Upper lobe of left lung (tissue), 6 donors: ENCODE data around the gene KNDC1. TPM values are rescaled to one million over a fixed set of nuclear protein-coding genes. Genes with fewer than 3 reads are reported as not detected.

ENCODE experiments used
- ATAC-seq, 2 donors: fragments of 200-7000 bp; cut with Tn5 transposase; one replicate each; pipeline ENCODE4 v1.9.1; 2022; ENCODE audit warnings: mild to moderate bottlenecking in 2 of 2, moderate library complexity in 2 of 2; ENCODE audit not compliant: low FRiP score in 2 of 2
- DNase-seq, 2 donors: peaks; one replicate each; pipeline ENCODE4 v3.0.0-alpha.2; 2019 to 2020
- H3K27ac ChIP-seq, 4 donors: fragments of 200-600 bp; sonication (generic); one replicate each; pipeline ENCODE4 v1.5.1; 2016 to 2019
- H3K27me3 ChIP-seq, 4 donors: fragments of 200-600 bp; sonication (generic); one replicate each; pipeline ENCODE4 v1.5.1; 2017 to 2019
- H3K36me3 ChIP-seq, 4 donors: fragments of 200-600 bp; sonication (generic); one replicate each; pipeline ENCODE4 v1.5.1; 2016 to 2019
- H3K4me1 ChIP-seq, 4 donors: fragments of 200-600 bp; sonication (generic); one replicate each; pipeline ENCODE4 v1.5.1; 2018 to 2019
- H3K4me3 ChIP-seq, 4 donors: fragments of 200-600 bp; sonication (generic); one replicate each; pipeline ENCODE4 v1.5.1; 2017 to 2019; ENCODE audit warnings: mild to moderate bottlenecking in 2 of 4, moderate library complexity in 1 of 4
- H3K9me3 ChIP-seq, 4 donors: fragments of 200-600 bp; sonication (generic); one replicate each; pipeline ENCODE4 v1.5.1; 2018 to 2019
- CTCF ChIP-seq, 6 experiments: fragments of 450-650 bp in 4 of 6; fragments of 200-600 bp in 2 of 6; sonication (generic) in 2 of 6; IDR thresholded peaks; one replicate each; pipeline ENCODE4 v1.5.1; 2016 to 2019; ENCODE audit warnings: antibody characterized with exemption in 6 of 6
- EP300 ChIP-seq, 4 donors: sonication (generic); formaldehyde crosslinking; IDR thresholded peaks; one replicate each; pipeline ENCODE4 v1.5.1; 2017; ENCODE audit warnings: antibody characterized with exemption in 4 of 4, control low read depth in 2 of 4
- POLR2A ChIP-seq, 4 donors: fragments of 450-650 bp; IDR thresholded peaks; one replicate each; pipeline ENCODE4 v1.5.1; 2016 to 2017; ENCODE audit warnings: antibody characterized with exemption in 4 of 4, mild to moderate bottlenecking in 2 of 4
- POLR2AphosphoS5 ChIP-seq, 2 donors: sonication (generic); formaldehyde crosslinking; IDR thresholded peaks; one replicate each; pipeline ENCODE4 v1.5.1; 2017; ENCODE audit warnings: antibody characterized with exemption in 2 of 2
- WGBS, 2 donors: methylation state at CpG; one replicate each; pipeline ENCODE4 v1.1.5; 2017 to 2018; 5-methylcytosine and 5-hydroxymethylcytosine counted together
- total RNA-seq, 6 donors: library from RNA; depleted of rRNA in 4 of 6; stranded (reverse); fragments of >200 nt in 4 of 6; gene quantifications; one replicate each; pipeline versions ENCODE4 v1.1.0 to v1.2.1, GENCODE V29; 2016 to 2021
- donor health status: DM: no; HTN: no; CAD: no; lungs with moderate emphysema.
- donor health status: DM: no; HTN: yes; CAD: no; lungs with severe emphysema.

Gene KNDC1
- total RNA-seq, 6 donors from 2014 or later: 7.1 to 30.3 (median 15.5) TPM

DNA sequence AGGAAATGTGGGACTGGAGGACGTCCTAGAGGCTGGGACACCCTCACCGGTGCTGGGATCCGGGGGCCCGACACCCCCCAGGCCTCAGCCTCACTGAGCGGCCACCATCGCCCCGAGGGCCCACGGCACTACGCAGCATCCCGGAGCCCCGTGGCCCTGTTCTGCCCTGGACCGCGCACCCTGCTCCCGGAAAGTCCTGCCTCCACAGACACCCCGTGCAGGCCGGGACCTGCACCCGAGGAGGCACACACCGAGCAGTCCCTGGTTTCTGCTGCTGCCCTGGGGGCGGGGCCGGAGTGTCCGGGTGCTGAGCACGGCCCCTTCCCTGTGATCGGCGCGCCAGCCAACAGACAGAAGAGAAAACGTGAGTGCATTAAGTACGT, 18.1 kb upstream of the KNDC1 start:
- peaks cover 0 to 3% (median 0%) of the 10 kb centered on the region in 4 donors for H3K27me3 ChIP-seq
- no peak overlapping the region for H3K27ac ChIP-seq

GRCh38 chr10:133142523-133143199, 17.4 kb upstream of the KNDC1 start:
- 75 to 83% methylated on average over 16 to 24 of the region's 24 CpGs for WGBS, 2 donors
- peaks cover 0 to 3% (median 0%) of the 10 kb centered on the region in 4 donors for H3K27me3 ChIP-seq
- peak in 1 of 2 donors; percentile 25 for DNase-seq
- TF ChIP-seq EP300 (IDR thresholded peaks at IDR 0.05) (no peak), POLR2AphosphoS5 (IDR thresholded peaks at IDR 0.05) (no peak), POLR2A (IDR thresholded peaks at IDR 0.05) (no peak), CTCF (IDR thresholded peaks at IDR 0.05) (no peak)
- H3K4me3 ChIP-seq: no peak overlapping the region
- peaks cover 0 to 4% (median 0%) of the 10 kb centered on the region in 4 donors for H3K9me3 ChIP-seq
- ATAC-seq: no peak
- H3K36me3 ChIP-seq: no peaks in the 10 kb centered on the region
- peaks cover 0 to 5% (median 0%) of the 10 kb centered on the region in 4 donors for H3K4me1 ChIP-seq
- no peak overlapping the region for H3K27ac ChIP-seq

More for the DNA sequence above, 18.1 kb upstream of the KNDC1 start:
- TF ChIP-seq POLR2AphosphoS5 (IDR thresholded peaks at IDR 0.05) (no peak), EP300 (IDR thresholded peaks at IDR 0.05) (no peak), CTCF (IDR thresholded peaks at IDR 0.05) (no peak), POLR2A (IDR thresholded peaks at IDR 0.05) (no peak)
- ATAC-seq: peak in 1 of 2 donors; percentile 54
- Histone ChIP-seq H3K9me3 (no peaks in the 10 kb centered on the region), H3K4me1 (peaks cover 0 to 5% (median 0%) of the 10 kb centered on the region in 4 donors), H3K4me3 (no peak overlapping the region), H3K36me3 (no peaks in the 10 kb centered on the region)
- DNase-seq: peak; percentile 14 to 78
- WGBS, 2 donors: 83 to 87% methylated on average over 19 to 27 of the region's 27 CpGs

DNA sequence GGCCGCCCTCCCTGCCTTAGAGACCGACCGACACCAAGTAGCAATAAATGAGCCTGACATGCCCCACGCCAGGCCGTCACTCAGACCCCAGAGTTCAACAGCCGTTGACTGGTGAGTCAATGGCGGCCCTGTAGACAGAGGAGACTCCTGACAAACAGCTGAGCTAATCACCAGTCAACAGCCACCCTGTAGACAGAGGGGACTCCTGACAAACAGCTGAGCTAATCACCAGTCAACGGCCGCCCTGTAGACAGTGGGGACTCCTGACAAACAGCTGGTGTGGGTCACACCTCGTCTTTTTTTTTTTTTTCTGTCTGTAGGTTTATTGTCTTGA, 16.9 kb upstream of the KNDC1 start:
- H3K27ac ChIP-seq: no peak overlapping the region
- no peak overlapping the region for H3K4me3 ChIP-seq
- peaks cover 0 to 4% (median 0%) of the 10 kb centered on the region in 4 donors for H3K9me3 ChIP-seq
- H3K4me1 ChIP-seq: peaks cover 0 to 5% (median 0%) of the 10 kb centered on the region in 4 donors
- H3K36me3 ChIP-seq: no peaks in the 10 kb centered on the region
- no peak for ATAC-seq
- no peak for TF ChIP-seq CTCF (IDR thresholded peaks at IDR 0.05)
- no peak for TF ChIP-seq EP300 (IDR thresholded peaks at IDR 0.05)
- no peak for TF ChIP-seq POLR2AphosphoS5 (IDR thresholded peaks at IDR 0.05)
- TF ChIP-seq POLR2A (IDR thresholded peaks at IDR 0.05): no peak
- 43 to 67% methylated on average over 9 to 10 of the region's 10 CpGs for WGBS, 2 donors
- no peak for DNase-seq
- H3K27me3 ChIP-seq: peaks cover 0 to 3% (median 0%) of the 10 kb centered on the region in 4 donors

GRCh38 chr10:133143546-133143945, 16.5 kb upstream of the KNDC1 start:
- 51 to 55% methylated on average over 9 of the region's 9 CpGs for WGBS, 2 donors
- no peak for ATAC-seq
- H3K9me3 ChIP-seq: peaks cover 0 to 4% (median 0%) of the 10 kb centered on the region in 4 donors
- peak in 1 of 2 donors; percentile 30 for DNase-seq
- H3K4me1 ChIP-seq: peaks cover 0 to 5% (median 0%) of the 10 kb centered on the region in 4 donors
- H3K4me3 ChIP-seq: no peak overlapping the region
- TF ChIP-seq POLR2AphosphoS5 (IDR thresholded peaks at IDR 0.05): no peak
- TF ChIP-seq CTCF (IDR thresholded peaks at IDR 0.05): no peak
- TF ChIP-seq POLR2A (IDR thresholded peaks at IDR 0.05): no peak
- TF ChIP-seq EP300 (IDR thresholded peaks at IDR 0.05): no peak
- H3K36me3 ChIP-seq: no peaks in the 10 kb centered on the region
- H3K27ac ChIP-seq: no peak overlapping the region
- peaks cover 0 to 3% (median 0%) of the 10 kb centered on the region in 4 donors for H3K27me3 ChIP-seq
